Colonic mucosa (tissue), 4 donors: ENCODE results near the gene SGPP1. TPM values are rescaled to one million over a fixed set of nuclear protein-coding genes. Genes with fewer than 3 reads are reported as not detected.

Source experiments
- DNase-seq: peaks from one replicate; pipeline ENCODE4 v3.0.0-alpha.2; 2020
- H3K27ac ChIP-seq: fragments of 200-600 bp; one replicate; pipeline ENCODE4 v1.8.0; 2021
- H3K27me3 ChIP-seq: fragments of 200-600 bp; one replicate; pipeline ENCODE4 v1.8.0; 2021
- H3K36me3 ChIP-seq: fragments of 200-600 bp; one replicate; pipeline ENCODE4 v1.8.0; 2021
- H3K4me1 ChIP-seq: fragments of 200-600 bp; one replicate; pipeline ENCODE4 v1.8.0; 2021; ENCODE audit warnings: mild to moderate bottlenecking
- H3K4me3 ChIP-seq: fragments of 200-600 bp; one replicate; pipeline ENCODE4 v1.8.0; 2021
- H3K9ac ChIP-seq, 2 donors: one replicate each; pipeline ENCODE4 v1.7.0; 2013; ENCODE audit warnings: control low read depth in 2 of 2, low read depth in 2 of 2, low read length in 2 of 2
- H3K9me3 ChIP-seq: fragments of 200-600 bp; one replicate; pipeline ENCODE4 v1.8.0; 2021
- intact Hi-C: fragments of 100-400 bp; cut with DNase I; formaldehyde crosslinking; loops from one replicate; pipeline ENCODE4 v1.14.1; 2022
- total RNA-seq, 2 donors: library from RNA; stranded (reverse); fragmentation: NEBNext Ultra II Directional in 1 of 2; extraction: Animal tissue kit (Norgen Biotek cat#: 25700) in 1 of 2; gene quantifications; one replicate each; pipeline ENCODE4 v1.2.1, GENCODE V29; 2021
- TF ChIP-seq, protein P1 (sequence below): fragments of 200-600 bp; IDR thresholded peaks from one replicate; pipeline ENCODE4 v1.8.0; 2022; ENCODE audit warnings: antibody characterized with exemption, mild to moderate bottlenecking
- donor health status: healthy.
- donor health status: DM: no; HTN: no; CAD: no.
- donor health status: DM: no; HTN: no; CAD: no.

The SGPP1 gene
- total RNA-seq, 2 donors from 2014 or later: 10.5 to 20.0 TPM

DNA sequence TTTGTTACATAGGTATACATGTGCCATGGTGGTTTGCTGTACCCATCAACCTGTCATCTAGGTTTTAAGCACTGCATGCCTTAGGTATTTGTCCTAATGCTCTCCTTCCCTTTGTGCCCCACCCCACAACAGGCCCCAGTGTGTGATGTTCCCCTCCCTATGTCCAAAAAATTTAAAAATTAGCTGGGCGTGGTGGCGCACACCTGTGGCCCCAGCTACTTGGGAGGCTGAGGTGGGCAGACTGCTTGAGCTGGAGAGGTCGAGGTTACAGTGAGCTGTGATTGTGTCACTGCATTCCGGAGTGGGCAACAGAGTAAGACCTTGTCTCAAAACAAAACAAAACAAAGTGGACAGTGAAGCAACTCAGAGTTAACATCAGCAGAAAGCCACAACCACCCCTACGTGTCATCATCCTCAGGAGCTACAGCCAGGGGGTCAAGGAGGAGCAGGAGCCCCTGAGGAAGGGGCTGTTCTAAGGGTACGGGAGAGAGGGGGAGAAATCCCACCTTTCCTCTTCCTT lies 36.8 kb upstream of the SGPP1 start:
- Histone ChIP-seq H3K27me3 (no peaks in the 10 kb centered on the region), H3K4me1 (no peaks in the 10 kb centered on the region), H3K4me3 (no peak overlapping the region), H3K9ac (no peak overlapping the region), H3K27ac (no peak overlapping the region), H3K9me3 (no peaks in the 10 kb centered on the region), H3K36me3 (no peaks in the 10 kb centered on the region)
- TF ChIP-seq, protein P1, sequence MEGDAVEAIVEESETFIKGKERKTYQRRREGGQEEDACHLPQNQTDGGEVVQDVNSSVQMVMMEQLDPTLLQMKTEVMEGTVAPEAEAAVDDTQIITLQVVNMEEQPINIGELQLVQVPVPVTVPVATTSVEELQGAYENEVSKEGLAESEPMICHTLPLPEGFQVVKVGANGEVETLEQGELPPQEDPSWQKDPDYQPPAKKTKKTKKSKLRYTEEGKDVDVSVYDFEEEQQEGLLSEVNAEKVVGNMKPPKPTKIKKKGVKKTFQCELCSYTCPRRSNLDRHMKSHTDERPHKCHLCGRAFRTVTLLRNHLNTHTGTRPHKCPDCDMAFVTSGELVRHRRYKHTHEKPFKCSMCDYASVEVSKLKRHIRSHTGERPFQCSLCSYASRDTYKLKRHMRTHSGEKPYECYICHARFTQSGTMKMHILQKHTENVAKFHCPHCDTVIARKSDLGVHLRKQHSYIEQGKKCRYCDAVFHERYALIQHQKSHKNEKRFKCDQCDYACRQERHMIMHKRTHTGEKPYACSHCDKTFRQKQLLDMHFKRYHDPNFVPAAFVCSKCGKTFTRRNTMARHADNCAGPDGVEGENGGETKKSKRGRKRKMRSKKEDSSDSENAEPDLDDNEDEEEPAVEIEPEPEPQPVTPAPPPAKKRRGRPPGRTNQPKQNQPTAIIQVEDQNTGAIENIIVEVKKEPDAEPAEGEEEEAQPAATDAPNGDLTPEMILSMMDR: no peak
- no peak for DNase-seq
- intact Hi-C loops: no loop called here

GRCh38 chr14:63764103-63764502 lies 36.2 kb upstream of the SGPP1 start:
- intact Hi-C loops: no loop called here
- H3K27ac ChIP-seq: no peak overlapping the region
- no peaks in the 10 kb centered on the region for H3K9me3 ChIP-seq
- H3K9ac ChIP-seq: no peak overlapping the region
- no peaks in the 10 kb centered on the region for H3K36me3 ChIP-seq
- no peaks in the 10 kb centered on the region for H3K27me3 ChIP-seq
- DNase-seq: no peak
- no peak overlapping the region for H3K4me3 ChIP-seq
- no peaks in the 10 kb centered on the region for H3K4me1 ChIP-seq
- TF ChIP-seq, protein P1: no peak

GRCh38 chr14:63761351-63762117 lies 33.7 kb upstream of the SGPP1 start:
- no peaks in the 10 kb centered on the region for H3K36me3 ChIP-seq

GRCh38 chr14:63760014-63760413 lies 32.1 kb upstream of the SGPP1 start:
- no peaks in the 10 kb centered on the region for H3K9me3 ChIP-seq
- H3K27ac ChIP-seq: peak overlapping the region; percentile 34
- no peak overlapping the region for H3K4me3 ChIP-seq
- no peaks in the 10 kb centered on the region for H3K4me1 ChIP-seq
- no peaks in the 10 kb centered on the region for H3K36me3 ChIP-seq
- intact Hi-C loops: no loop called here
- no peak overlapping the region for H3K9ac ChIP-seq
- no peak for DNase-seq
- TF ChIP-seq, protein P1: no peak
- no peaks in the 10 kb centered on the region for H3K27me3 ChIP-seq

More at GRCh38 chr14:63761351-63762117, 33.7 kb upstream of the SGPP1 start:
- no peaks in the 10 kb centered on the region for H3K27me3 ChIP-seq
- no peaks in the 10 kb centered on the region for H3K4me1 ChIP-seq
- H3K4me3 ChIP-seq: no peak overlapping the region
- no peak for DNase-seq
- no peaks in the 10 kb centered on the region for H3K9me3 ChIP-seq
- TF ChIP-seq, protein P1: no peak
- intact Hi-C loops: no loop called here
- H3K9ac ChIP-seq: no peak overlapping the region
- no peak overlapping the region for H3K27ac ChIP-seq

GRCh38 chr14:63759456-63759855 lies 31.6 kb upstream of the SGPP1 start:
- TF ChIP-seq, protein P1: no peak
- intact Hi-C loops: no loop called here
- Histone ChIP-seq H3K27ac (peak overlapping the region; percentile 34), H3K4me3 (no peak overlapping the region), H3K4me1 (no peaks in the 10 kb centered on the region), H3K27me3 (no peaks in the 10 kb centered on the region), H3K9me3 (no peaks in the 10 kb centered on the region), H3K36me3 (no peaks in the 10 kb centered on the region), H3K9ac (no peak overlapping the region)
- no peak for DNase-seq
